GM21619 (cell line): ENCODE results near the gene TRIM9.

ENCODE experiments used
- ATAC-seq: cut with Tn5 transposase; IDR thresholded peaks from one replicate; pipeline ENCODE4 v1.9.1; 2021; ENCODE audit not compliant: unreplicated experiment

The TRIM9 gene

DNA sequence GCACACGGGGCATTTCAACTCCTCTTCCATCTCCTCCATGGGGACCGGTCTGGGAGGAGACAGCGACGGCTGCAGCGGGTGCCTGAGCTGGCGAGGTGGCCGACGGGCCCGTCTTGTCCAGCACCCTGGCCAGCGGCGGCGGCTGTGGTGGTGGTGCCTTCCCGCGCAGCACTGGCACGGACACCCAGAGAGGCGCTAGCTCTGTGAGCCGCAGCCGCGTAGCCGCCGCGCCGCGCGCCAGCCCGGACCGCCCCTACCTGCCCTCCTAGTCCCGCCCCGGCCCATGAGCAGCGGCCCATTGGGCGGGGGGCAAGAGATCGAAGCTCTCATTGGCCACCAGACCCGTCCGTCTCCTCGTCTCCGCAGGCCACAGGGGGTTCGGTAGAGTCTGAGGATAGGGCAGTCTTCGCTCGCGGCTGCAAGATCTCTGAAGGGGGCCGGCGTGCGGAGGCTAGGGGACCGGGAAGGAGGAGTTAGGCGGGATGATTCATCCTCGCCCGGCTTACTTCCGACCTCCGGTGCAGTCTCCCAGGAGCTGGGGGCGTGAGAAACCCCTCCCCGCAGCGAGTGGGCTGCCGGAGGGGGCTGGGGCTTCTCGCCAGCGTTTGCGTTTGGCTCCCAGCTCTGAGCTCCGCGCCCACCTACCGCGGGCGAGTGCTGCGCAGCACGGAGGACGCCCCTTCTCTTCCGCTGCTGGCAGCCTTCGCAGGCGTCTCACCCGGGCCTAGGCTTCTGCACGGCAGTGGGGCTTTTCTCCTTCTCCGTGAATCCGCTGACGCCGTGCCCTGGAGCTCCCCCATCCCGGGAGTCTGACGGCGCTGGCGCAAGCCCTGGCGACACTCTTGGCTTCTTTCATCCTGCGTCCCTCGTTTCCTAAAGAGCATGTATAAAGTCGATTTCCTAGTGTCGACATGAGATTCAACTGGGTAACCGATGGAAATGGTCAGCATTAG, at the start of gene TRIM9:
TRIM9 (minus strand) TSS at position 205 of the 953 bp plus-strand sequence; CDS start at position 39, 166 bp downstream.
- peak; percentile 98 for ATAC-seq

DNA sequence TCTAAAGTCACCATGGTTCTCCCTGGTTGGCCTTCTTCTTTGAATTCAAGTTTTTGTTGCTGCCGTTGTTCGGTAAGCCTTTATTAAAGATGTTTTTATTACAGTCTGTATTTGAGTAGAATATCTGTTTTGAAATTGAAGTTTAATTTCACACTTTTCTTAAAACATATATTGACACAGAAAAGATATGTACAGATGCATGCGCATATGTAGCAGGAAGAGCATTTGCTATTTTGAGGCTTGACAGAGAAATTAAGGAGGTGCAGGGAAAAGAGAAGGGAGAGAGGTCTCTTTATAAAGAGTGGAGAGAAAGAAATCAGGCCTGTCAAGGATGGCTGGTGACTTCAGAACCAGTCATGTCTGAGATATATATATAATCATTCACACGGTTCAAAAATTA, 46.0 kb upstream of the TRIM9 start:
- no peak for ATAC-seq

DNA sequence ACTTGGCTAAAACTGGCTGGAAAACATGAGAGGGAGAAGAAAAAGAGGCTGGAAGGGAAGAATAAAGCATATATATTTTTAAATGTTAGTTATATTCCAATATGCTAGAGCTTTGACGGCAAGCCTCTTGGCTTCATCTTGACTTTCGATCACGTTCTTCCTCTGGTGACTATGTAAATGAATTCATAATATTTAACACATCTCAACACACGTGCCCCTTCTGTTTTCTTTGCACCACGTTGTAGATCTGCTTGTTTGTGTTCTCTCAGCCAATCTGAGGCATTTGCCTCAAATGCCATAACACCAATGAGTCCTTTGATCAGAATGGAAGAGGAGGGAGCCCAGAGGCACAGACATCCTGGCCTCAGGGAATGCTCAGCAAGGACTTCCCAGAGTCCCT, 45.4 kb upstream of the TRIM9 start:
- ATAC-seq = no peak

DNA sequence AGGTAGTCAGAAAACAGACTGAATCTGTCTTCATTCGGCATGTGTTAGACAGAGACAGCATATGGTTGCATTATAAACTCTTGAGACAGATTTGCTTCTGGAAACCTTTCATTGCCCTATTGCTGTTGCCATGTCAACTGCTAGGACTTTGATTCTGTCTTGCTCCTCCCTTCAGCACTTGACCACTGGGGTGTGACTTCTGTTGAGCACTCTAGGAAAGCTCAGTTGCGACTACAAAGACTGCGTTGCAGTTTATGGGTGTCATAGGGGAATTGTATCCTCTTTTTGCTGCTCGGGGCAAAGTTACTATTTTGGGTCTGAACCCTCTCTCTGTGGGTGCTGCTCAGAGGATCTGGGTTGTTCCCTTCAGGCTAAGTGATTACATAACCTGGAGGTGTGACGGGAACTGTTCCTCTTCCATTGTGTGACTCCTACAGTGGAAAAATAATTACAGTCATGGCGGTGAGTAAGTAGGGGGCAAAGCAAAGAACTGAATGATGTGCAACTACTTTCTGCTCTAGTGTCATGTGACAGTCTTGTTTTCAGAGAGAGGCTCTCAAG, 44.3 kb upstream of the TRIM9 start:
- ATAC-seq = no peak

DNA sequence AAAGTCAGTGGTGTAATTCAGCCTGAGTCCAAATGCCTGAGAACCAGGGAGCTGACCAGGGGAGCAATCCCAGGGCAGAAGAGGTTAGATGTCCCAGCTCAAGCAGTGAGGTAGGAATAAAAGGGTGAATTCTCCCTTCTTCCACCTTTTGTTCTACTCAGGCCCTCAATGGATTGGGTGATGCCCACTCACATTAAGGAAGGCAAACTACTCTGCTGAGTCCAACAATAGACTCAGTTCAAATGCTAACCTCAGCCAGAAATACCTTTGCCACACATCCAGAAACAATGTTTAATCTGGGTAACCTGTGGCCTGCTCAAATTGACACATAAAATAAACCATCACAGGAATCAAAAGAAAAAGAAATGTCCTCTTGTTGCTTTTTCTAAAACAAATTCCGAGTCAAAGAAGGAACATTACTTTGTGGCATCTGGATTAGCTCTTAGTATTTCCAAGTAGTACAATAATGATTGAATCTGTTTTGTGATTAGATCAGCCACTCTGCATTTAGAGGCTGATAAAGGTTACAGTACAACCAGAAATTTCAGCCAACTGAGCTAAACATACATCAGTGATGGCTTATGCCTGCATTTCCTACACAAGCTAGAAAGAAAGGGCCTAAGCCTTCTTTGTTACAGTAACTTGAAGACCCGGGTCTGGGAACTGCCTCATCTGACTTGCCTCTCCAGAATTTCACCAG, 43.6 kb upstream of the TRIM9 start:
- ATAC-seq = no peak

DNA sequence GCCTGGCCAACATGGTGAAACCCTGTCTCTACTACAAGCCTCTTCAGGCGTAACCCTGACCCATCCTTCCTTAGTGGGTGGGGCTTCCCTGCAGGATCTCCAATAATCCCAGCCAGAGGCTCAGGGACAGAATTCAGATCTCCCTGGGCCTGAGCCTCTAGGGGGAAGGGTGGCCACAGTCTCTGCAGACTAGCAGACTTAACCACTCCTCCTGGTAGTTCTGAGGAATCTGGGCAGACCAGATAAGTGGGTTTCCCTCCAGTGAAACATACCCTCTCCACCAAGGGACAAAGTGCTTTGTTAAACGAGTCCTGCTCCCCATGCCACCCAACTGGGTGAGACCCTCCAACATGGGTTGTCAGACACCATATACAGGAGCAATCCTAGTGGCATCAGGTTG, 36.6 kb upstream of the TRIM9 start:
- ATAC-seq = no peak

DNA sequence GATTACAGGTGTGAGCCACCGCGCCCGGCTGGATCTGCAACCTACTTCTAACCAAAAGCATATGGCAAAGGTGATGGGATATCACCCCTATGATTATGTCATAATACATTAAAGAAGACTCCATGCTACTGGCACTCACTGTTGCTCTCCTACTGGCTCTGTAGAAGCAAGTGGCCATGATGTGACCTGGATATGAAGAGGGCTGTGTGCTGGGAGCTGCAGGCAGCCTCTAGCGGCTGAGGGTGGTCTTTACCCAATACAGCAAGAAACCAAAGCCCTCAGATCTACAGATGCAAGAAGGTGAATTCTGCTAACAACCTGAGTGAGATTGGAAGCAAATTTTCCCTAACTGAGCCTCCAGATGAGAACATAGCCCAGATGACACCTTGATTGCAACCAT, 34.2 kb upstream of the TRIM9 start:
- ATAC-seq = no peak

DNA sequence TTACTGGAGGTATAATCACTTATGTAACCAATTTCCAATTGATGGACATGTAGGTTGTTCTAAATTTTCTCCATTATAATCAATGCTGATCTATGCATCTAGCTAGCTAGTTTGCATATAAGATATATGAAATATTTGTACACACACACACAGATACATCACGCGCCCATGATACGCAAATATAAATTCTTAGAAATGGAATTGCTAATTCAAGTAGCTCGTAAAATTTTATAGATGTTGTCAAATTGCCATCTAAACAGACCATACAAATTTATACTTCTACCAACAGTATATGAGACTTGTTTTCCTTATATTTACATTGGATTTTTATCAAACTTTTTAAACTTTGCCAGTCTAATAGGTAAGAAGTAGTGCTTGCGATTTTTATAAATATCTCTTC, 29.1 kb upstream of the TRIM9 start:
- ATAC-seq = no peak

DNA sequence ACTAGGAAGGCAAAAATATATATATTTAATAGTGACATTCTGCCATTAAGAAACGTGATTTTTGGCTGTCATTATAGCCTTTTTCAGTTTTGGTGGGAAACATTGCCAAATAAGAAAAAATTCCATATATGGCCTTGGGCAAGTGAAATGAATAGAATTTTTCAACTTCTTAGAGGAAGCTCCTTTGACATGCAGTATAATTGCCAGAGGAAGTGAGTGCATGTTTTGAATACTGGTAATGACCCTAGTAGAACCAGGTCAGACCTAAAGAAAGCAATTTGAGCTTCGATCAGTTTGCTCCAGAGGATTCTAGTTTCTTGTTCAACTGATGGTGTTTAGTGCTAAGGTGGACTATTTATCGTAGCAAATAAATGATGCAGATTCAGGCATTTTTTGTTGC, 26.2 kb upstream of the TRIM9 start:
- ATAC-seq = no peak

DNA sequence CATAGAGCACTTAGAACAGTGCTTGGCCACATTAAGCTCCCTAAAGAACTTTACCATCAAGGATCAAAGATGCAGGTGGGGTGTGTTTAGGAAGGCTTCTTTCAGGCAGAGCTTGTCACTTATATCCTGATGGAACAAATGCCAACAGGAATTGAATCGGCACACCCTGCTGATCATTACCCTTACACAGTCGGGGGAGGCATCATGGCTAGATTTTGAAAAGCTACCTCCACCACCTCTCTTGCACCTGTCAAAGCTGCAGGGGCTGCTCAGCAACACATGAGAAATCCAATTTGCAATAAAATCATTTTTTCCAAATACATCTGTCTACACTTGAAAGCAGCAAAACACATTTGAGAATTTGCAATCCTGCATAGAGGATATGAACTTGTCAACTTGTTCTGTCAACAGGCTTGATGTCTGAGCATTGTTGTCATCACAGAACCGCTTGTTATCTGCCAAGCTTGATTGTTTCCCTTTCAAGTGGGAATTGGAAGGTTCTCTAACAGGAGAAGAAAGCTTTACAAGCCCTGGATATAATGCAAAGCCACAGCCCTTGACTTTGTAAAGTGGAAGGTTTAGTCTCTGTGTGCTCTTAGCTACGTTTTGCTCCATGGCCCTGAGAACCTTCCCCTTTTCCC, 24.6 kb upstream of the TRIM9 start:
- no peak for ATAC-seq

DNA sequence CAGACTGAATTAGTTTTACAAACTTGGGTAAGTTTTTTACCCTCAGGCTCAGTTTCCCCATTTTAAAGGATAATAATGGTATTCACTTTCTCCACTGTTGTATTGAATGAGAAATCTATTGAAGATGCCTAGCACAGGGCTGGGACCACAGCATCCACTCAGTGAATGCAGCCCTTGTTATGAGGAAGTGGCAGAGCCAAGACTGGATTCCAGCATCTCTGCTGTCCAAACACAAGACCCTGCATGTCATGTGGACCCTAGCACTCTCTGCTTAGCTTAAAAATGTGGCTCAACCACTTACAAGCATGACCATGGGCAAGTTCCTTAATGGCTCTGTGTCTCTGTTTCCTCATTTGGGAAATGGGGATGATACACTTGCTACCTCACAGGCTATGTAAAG, 24.1 kb upstream of the TRIM9 start:
- no peak for ATAC-seq

DNA sequence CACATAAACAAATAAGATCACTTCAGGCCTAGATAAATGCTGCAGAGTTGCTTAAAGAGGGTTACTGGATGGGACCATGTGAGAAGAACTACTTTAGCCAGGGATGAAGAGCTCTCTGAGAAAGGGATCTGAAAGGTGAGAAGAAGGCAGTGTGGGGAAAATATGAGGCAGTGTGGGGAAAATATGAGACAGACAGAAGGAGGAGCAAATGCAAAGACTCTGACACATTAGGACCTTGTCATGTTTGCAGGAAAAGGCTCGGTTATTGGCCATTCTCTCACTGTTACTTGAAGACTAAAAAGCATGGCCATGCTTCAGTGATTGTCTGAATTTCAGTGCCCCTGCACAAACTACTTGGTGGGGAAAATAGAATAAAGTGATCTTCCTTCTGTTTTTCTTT, 22.7 kb upstream of the TRIM9 start:
- no peak for ATAC-seq

DNA sequence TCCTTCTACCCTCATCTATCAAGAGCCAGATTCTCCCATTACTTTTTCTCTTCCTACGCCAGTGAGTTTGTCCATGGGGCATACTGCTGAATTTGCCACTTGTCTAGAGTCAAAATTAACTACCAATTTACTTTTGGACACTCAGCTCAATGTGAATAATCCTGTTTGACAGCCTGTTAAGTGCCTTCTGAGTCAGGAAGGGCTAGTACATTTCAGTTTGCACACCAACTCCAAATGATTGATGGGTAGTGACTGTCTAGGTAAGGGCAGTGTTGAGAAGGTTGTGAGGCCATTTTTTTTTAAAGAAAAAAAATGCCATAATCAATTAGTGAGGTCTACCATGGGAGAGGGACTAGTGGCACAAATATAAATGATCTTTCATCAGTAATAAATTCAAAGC, 21.8 kb upstream of the TRIM9 start:
- no peak for ATAC-seq

DNA sequence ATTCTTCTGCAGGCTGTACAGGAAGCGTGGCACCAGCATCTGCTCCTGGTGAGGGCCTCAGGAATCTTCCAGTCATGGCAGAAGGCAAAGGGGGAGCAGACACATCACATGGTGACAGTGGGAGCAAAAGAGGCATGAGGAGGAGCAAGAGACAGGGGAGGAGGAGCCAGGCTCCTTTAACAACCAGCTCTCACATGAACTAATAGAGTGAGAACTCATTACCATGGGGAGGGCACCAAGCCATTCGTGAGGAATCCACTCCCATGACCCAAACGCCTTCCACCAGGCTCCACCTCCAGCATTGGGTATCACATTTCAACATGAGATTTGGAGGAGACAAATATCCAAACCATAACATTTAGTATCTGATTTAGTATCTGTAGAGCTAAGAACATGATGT, 14.7 kb upstream of the TRIM9 start:
- ATAC-seq = no peak

DNA sequence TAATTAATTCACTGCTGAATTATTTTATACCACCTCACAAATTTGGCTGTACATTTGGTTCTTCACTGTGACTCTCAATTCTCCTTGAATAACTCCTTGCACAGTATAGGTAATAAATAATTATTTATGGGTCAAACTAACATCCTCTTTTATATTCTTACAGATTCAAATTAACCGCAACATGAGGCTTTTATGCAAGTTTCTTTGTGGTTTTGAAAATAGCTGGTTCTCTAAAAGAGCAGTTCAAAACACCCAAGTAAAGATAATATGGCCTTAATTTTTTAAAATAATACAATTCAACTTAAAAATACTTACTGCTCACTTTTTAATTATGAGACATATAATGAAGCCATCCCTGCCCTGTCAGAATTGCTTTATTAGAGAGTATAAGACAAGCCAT, 12.9 kb upstream of the TRIM9 start:
- no peak for ATAC-seq

DNA sequence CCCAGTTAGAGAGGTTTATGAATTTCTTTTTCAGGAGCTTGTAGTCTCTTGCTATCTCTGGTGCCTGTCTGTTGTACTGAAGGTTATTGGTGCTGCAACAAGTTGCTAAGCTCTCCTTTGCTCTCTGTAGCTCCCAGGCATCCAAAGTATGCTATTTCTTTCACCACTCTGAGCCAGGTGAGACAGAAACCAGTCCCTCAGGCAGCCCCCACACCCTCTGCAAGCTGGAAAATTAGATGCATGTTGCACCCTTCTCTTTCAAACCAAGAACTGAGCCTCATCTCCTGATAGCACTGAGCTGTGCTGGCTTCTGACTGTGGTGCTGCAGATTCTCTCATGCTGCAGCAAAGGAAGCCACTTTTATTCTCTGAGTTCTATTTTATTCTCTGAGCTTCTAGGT, 9.6 kb upstream of the TRIM9 start:
- no peak for ATAC-seq

DNA sequence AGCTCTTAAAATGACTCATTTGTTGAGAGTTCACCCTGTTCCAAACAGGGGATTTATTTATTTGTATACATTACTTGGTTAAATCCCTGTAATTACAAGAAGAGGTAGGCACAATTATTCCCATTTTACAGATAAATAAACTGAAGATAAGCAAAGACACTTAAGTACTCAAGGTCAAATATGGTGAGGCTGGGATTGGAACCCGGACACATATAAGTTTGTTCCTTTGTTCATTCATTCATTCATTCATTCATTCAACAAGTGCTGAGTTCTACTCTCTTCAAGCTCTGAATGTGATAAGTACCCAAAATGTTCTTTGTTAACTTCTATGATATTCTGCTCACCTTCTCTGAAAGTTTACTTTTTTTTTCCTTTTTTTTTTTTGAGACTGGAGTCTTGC, 2.4 kb upstream of the TRIM9 start:
- no peak for ATAC-seq

DNA sequence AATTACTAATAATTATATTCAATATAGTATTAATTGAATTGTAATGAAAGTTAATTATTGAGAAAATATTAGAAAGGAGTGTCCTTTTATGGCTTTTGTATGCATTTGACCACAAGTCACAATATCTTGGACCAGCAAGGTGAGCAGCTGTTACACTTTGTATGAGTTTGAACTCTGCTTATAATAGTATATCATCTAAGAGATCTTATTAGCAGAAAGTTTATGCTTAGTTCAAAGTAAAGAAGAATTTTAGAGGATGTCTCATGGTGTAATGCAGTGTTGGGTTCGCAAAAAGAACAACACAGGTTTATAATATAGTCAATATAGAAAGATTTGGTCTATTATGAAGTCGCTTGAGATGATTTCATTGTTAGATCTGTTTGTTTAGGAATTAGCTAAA, 2.0 kb upstream of the TRIM9 start:
- ATAC-seq = no peak

DNA sequence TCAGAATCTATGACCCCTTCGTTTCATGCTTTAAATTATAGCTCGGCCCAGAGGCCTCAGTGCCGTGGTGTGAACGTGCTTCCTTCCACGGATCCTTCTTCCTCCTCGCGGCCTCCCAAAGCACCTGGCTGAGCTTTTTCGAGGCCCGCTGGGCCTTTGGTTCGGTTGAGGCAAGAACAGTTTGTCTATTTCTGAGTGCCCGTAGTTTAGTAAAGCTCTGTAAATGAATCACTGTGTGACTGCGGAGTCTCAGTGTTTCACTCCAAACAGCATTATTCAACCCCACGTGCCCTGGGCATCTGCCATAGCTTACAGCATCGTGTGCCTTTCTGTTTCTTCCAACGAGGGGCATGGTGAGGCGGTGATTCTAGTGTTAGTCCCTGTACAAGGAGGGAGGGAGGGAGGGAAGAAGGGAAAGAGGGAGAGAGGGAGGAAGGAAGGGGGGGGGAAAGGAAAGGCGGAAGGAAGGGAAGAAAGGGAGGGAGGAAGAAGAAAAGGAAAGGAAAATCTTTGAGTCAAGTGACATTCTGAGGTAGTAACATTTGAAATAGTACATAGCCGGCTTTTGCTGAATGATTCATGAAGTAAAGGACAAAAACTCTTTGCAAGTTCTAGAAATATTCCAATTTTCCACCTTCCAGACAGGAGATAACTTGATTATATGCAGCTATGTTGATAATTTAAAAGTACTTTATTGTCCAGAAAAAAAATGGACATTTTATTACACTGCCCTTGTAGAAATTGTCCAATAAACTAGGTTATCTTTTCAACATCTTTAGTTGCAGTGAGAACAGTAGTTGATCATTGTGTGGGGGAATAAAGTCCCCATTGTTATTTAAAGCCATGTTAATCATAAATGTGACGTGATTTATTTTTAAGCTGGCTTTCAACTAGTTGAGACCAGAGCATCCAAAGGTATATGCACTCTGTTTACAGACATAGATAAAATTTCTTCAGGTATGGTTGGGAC, 1.2 kb upstream of the TRIM9 start:
- ATAC-seq = no peak

DNA sequence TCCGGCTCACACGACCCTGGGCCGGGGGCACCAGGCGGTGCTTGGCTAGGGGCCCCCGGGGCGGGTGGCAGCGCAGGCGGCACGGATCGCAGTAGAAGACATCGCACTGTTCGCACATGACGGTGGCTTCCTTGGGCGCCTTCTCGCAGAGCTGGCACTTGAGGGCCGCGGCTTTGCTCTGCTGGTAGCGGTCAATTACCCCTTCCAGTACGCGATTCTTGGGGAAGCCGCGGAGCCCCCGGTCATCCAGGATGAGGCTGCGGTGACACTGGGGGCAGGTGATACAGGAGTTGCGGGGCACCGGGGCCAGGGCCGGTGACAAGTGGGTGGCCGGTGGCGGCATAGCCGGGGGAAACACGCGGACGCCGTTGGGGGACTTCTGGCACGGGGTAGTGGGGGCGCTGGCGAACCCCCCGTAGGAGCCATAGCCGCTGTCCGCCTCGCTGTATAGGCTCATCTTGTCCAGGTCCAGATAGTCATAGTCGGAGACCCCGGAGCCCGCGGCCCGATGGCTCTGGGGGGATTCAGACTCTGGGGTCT, 553 bp downstream of the TRIM9 start:
- no peak for ATAC-seq
